ENCODE results near the gene ANKRD23.
"Not testable (repeated sequence)": the region's sequence is repeated elsewhere in the genome, so short reads cannot be mapped to it uniquely, and the experiment has no call there.

The ANKRD23 gene

DNA sequence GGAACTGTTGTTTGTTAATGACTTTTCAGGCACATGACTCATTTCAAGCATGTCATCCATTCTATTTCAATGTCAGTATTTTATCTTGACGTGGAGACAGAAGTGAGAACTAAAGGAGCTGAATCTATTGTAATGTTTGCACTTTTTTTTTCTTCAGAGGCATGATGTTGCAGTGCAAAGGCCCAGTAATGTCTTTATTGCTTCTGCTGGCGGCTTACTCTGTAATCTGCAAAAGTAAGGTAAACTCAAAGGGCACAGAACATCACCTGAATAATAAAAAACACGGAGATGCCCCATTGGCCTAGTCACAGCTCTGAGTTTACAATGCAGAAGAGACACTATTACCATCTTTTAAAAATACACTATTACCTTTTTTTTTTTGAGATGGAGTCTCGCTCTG, 30.2 kb downstream of the ANKRD23 start:
- Mint-ChIP-seq H3K36me3 (ENCODE audit: low read depth) (peaks cover 8% of the 10 kb centered on the region), H3K4me1 (ENCODE audit: low read depth) (peaks cover 33% of the 10 kb centered on the region), H3K27me3 (ENCODE audit: low read depth) (no peaks in the 10 kb centered on the region), H3K27ac (no peak overlapping the region), H3K4me3 (no peak overlapping the region), H3K9me3 (no peaks in the 10 kb centered on the region)

DNA sequence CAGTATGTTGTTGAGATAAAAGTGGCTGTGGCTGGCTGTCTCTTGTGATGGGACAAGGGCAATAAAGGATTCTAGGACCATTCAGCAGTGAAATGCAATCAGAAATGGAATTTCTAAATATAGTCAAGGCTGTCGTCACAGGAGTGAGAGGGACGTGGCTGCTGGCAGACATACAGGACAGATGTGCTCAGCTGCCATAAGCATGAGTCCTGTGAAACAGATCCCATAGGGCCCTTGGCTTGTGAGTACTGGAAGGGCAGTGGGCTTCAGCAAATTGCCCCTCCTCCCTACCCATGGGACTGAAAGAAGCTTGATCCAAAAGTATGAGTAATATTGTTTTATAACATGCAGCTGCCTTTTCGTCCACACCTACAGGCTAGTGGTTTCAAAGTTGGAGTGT, 31.9 kb downstream of the ANKRD23 start:
- no peak overlapping the region for H3K27ac Mint-ChIP-seq
- H3K9me3 Mint-ChIP-seq = no peaks in the 10 kb centered on the region
- H3K36me3 Mint-ChIP-seq (ENCODE audit: low read depth) = peaks cover 2% of the 10 kb centered on the region
- peaks cover 23% of the 10 kb centered on the region for H3K4me1 Mint-ChIP-seq (ENCODE audit: low read depth)
- H3K27me3 Mint-ChIP-seq (ENCODE audit: low read depth) = no peaks in the 10 kb centered on the region
- no peak overlapping the region for H3K4me3 Mint-ChIP-seq

DNA sequence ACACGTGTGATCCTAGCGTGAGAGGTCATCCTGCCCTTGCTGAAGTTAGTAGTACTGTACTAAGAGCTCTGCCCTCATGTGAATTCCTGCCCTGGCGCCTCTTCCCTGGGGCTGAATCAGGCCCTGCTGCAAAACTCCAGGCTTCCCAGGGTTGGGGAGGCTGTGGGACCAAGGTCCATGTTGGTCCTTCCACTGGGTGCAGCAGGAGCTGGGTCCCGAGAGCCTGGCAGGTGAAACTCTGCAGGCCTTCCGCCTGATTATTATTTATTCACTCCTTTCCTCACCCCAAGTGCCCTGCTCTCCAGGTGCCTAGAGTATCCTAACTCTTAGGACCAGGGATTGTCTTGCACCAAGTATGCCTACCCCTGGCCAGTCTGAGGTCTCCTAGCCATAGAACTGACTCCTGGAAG, 33.0 kb downstream of the ANKRD23 start:
- Mint-ChIP-seq H3K4me3 (no peak overlapping the region), H3K9me3 (no peaks in the 10 kb centered on the region), H3K4me1 (ENCODE audit: low read depth) (peaks cover 30% of the 10 kb centered on the region), H3K36me3 (ENCODE audit: low read depth) (peaks cover 5% of the 10 kb centered on the region), H3K27me3 (ENCODE audit: low read depth) (no peaks in the 10 kb centered on the region), H3K27ac (no peak overlapping the region)

DNA sequence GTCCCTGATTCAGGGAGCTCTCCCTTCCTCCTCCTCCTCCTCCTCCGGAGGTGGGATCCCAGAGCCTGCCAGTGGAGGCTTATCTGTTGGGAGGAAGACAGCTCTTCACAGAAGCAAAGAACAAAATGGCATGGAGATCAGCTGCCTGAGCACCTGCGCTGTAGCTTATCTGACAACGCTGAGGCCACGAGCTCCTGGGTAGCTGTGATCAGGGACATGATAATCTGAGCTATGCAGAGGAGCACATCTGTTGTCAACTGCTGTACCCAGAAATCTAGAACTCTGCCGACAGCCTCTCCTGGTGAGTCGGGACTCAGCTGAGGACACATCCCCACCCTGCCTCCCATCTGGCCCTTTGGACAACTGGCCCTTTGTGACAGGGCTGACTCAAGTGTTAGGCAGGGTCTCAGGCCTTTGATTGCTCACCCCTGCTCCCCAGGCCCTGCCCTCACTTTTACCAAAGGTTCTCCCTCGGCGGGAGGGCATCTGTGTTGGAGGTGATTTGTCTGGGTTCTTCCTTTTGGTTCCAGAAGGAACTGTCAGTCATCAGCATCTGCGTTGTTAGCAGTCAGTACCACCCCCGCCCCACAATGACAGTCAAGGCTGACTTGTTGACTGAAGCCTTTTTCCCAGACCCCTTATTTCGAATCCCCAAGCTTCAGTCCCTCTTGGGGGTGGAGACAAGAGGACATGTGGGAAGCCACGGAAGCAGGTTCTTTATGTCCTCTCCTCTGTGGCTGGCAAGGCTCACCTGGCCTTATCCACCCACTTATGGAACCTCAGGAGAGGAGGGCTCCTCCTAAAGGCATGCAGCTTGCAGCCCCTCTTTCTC, 33.7 kb downstream of the ANKRD23 start:
- Mint-ChIP-seq H3K36me3 (ENCODE audit: low read depth) (peaks cover 5% of the 10 kb centered on the region), H3K4me1 (ENCODE audit: low read depth) (peaks cover 26% of the 10 kb centered on the region), H3K27me3 (ENCODE audit: low read depth) (no peaks in the 10 kb centered on the region), H3K4me3 (no peak overlapping the region), H3K27ac (no peak overlapping the region), H3K9me3 (no peaks in the 10 kb centered on the region)

DNA sequence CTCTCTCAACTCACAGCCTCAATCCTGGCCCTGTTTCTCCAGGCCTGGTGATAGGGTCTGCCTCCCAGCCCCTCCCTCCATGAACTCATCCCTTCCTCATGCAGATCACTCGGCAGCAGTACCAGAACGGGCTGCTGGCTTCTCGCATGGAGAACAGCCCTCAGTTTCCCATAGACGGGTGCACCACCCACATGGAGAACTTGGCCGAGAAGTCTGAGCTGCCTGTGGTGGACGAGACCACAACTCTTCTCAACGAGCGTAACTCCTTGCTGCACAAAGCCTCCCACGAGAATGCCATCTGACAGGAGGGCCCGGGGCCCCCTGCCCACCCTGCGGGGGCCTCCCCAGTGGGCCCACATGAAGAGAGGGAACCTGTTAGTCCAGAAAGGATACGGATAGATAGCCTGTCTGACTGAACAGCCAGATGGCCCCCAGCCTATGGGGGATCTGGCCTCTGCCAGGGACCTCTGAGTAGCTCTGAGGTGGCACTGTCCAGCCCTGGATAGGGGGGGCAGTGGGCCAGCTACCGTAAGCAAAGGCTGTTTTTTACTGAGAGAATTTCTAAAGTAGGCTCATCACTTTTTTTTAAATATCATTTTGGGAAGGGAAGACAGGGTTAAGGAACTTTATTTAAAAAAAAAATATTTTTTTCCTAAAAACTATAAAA, 34.5 kb downstream of the ANKRD23 start:
- Mint-ChIP-seq H3K27me3 (ENCODE audit: low read depth) (no peaks in the 10 kb centered on the region), H3K4me1 (ENCODE audit: low read depth) (peaks cover 22% of the 10 kb centered on the region), H3K4me3 (no peak overlapping the region), H3K36me3 (ENCODE audit: low read depth) (peaks cover 5% of the 10 kb centered on the region), H3K9me3 (no peaks in the 10 kb centered on the region), H3K27ac (peak overlapping the region; percentile 57)

DNA sequence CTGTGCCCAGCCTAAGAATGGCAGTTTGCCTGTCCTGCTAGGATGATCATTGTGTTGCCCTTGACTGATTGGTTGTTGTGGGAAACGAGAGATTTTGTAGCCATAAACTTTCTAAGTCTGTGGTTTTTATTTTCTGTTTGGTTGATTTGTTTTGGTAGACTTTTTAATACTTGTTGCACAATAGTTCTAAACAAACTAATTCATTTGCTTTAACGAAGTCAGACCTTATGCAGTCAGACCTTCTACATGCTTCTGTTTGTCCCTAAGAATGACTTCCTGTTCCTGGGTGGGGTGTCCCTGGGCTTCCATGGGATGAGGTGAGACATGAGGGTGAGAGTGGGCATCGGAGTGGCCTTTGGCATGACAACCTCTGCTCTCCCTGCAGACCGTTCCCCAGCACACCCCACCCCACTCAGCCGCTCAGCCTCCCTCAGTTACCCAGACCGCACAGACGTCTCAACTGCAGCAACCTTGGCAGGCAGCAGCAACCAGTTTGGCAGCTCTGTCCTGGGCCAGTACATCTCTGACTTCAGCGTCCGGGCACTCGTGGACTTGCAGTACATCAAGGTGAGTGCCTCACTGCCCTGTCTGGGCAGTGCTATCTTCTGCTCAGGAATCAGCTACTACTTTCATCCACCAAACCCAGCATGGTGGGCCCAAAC, 35.5 kb downstream of the ANKRD23 start:
- Mint-ChIP-seq H3K27ac (peak overlapping the region; percentile 34), H3K4me1 (ENCODE audit: low read depth) (peaks cover 20% of the 10 kb centered on the region), H3K36me3 (ENCODE audit: low read depth) (peaks cover 5% of the 10 kb centered on the region), H3K27me3 (ENCODE audit: low read depth) (no peaks in the 10 kb centered on the region), H3K9me3 (no peaks in the 10 kb centered on the region), H3K4me3 (no peak overlapping the region)

DNA sequence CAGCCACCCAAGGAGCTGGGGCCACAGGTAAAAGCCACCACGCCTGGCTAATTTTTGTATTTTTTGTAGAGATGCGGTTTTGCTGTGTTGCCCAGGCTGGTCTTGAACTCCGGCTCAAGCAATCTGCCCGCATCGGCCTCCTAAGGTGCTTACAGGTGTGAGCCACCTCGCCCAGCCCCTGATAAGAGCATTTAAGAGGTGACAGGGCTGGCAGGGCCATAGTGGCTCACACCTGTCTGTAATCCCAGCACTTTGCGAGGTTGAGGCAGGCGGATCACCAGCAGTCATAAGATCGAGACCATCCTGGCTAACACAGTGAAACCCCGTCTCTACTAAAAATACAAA, 36.7 kb downstream of the ANKRD23 start:
- Mint-ChIP-seq H3K9me3 (no peaks in the 10 kb centered on the region), H3K27me3 (ENCODE audit: low read depth) (no peaks in the 10 kb centered on the region), H3K36me3 (ENCODE audit: low read depth) (peaks cover 5% of the 10 kb centered on the region), H3K27ac (peak overlapping the region; percentile 90), H3K4me3 (peak overlapping the region; percentile 70), H3K4me1 (ENCODE audit: low read depth) (peaks cover 12% of the 10 kb centered on the region)

DNA sequence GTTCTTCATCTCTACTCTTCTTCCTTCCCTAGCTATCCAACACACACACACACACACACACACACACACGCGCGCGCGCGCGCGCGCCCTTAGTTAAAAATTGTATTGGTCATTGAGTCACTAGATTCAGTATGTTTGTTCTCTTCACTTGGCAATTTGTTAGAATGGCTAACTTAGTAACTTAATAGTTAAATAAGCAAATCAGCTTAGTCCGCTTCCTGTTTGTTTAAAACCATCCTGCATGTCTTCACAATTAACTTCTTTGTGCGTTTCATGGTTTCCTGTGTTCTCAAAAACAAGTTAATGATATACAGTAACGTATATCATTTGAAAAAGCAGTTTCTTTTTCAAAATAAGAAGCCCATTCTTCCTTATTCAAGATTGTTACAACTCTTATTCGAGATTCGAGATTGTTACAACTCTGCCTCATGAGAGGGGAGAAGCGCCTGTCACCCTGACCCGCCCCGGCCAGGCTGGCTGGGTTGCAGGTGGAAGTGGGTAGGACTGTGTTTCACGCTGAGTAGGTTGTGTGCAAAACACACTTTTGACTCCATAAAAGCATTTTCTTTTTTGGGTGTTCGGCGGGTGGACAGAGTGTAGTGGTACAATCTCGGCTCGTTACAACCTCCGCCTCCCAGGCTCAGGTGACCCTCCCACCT, 37.2 kb downstream of the ANKRD23 start:
- H3K27ac Mint-ChIP-seq = peak overlapping the region; percentile 90
- H3K4me1 Mint-ChIP-seq (ENCODE audit: low read depth) = peaks cover 12% of the 10 kb centered on the region
- H3K4me3 Mint-ChIP-seq = peak overlapping the region; percentile 70

DNA sequence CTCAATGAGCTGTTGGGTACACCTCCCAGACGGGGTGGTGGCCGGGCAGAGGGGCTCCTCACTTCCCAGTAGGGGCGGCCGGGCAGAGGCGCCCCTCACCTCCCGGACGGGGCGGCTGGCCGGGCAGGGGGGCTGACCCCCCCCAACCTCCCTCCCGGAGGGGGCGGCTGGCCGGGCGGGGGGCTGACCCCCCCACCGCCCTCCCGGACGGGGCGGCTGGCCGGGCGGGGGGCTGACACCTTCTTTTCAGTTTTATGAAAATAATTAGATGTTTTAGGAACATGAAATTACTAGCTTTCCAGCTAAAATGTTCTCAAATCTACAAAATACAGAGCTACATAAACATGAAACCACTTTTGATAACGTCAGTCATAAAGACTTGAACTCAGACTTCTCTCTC, 37.9 kb downstream of the ANKRD23 start:
- H3K9me3 Mint-ChIP-seq; H3K4me3 Mint-ChIP-seq; H3K36me3 Mint-ChIP-seq (ENCODE audit: low read depth); H3K27me3 Mint-ChIP-seq (ENCODE audit: low read depth): not testable (repeated sequence)
- peaks cover 12% of the 10 kb centered on the region for H3K4me1 Mint-ChIP-seq (ENCODE audit: low read depth)
- peak overlapping the region; percentile 90 for H3K27ac Mint-ChIP-seq

More for the DNA sequence above, 37.2 kb downstream of the ANKRD23 start:
- H3K9me3 Mint-ChIP-seq = no peaks in the 10 kb centered on the region
- H3K36me3 Mint-ChIP-seq (ENCODE audit: low read depth) = peaks cover 5% of the 10 kb centered on the region
- H3K27me3 Mint-ChIP-seq (ENCODE audit: low read depth) = no peaks in the 10 kb centered on the region

DNA sequence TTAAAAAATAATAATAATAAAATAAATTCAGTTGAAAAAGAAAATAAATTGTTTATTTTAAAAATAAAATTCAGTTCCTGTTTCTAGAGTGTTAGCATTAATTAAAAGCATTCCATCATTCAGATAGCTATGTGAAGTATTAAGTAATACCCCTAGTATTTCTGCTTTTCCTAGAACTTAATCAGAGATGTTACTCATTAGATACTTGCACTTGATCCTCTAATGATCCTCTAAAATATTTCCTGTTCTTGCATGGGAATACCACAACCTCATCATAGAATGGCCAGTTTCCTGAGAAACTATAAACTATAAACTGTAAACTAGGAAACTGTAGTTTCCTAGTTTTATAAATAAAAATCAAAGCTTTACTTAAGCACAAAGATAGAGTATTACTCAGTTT, 38.8 kb downstream of the ANKRD23 start:
- Mint-ChIP-seq H3K27me3 (ENCODE audit: low read depth) (no peaks in the 10 kb centered on the region), H3K4me3 (no peak overlapping the region), H3K4me1 (ENCODE audit: low read depth) (peaks cover 12% of the 10 kb centered on the region), H3K36me3 (ENCODE audit: low read depth) (peaks cover 5% of the 10 kb centered on the region), H3K27ac (no peak overlapping the region), H3K9me3 (no peaks in the 10 kb centered on the region)

DNA sequence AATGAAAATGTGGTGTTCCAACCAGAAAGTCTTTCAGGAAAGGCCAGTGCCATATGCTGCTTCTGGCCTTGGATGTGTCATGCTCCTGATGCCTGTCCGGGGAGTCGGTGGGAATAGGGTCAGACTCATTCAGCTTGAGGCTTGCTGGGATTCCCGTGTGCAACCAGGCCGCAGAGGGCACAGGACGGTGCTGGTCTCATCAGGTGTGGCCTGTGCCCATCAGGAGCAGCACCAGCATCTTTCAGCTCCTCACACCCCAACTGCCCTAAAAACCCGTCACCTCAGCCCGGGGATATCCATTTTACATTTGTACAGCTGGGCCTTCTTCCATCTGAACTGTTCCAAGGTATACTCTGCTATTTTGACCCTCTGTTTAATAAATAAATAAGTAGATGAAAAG, 41.1 kb downstream of the ANKRD23 start:
- Mint-ChIP-seq H3K27ac (no peak overlapping the region), H3K9me3 (no peaks in the 10 kb centered on the region), H3K4me1 (ENCODE audit: low read depth) (peaks cover 10% of the 10 kb centered on the region), H3K27me3 (ENCODE audit: low read depth) (no peaks in the 10 kb centered on the region), H3K36me3 (ENCODE audit: low read depth) (peaks cover 6% of the 10 kb centered on the region), H3K4me3 (no peak overlapping the region)

DNA sequence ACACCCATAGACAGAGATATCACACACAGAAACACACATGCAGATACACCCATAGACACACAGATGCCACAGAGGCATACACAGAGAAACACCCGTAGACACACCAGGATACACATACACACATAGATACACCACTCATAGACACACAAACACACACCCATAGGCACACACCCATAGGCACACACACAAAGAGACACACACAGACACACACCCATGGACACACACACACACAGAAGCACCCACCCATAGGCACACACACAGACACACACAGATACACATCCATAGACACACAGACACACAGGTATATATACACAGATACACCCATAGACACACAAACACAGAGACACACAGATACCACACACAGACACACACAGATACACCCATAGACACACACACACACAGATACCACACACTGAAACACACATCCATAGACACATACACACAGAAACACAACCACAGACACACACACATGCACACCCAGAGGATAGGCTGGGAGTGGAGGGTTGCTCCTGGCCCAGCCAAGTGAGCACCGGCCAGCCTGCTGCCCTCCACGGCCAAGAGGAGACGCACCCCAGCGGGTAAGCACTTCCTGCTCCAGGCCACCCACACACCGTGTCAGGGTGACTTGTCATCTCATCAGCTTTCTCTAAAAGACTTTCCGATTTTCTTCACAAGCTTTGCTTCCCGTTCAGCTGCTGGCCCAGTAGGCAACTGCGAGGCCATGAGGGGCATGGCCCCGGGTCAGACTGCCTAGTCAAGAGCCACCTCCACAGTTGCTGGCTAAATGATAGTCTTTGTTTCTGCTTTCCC, 41.8 kb downstream of the ANKRD23 start:
- no peaks in the 10 kb centered on the region for H3K9me3 Mint-ChIP-seq
- no peak overlapping the region for H3K4me3 Mint-ChIP-seq
- no peaks in the 10 kb centered on the region for H3K27me3 Mint-ChIP-seq (ENCODE audit: low read depth)
- peaks cover 8% of the 10 kb centered on the region for H3K4me1 Mint-ChIP-seq (ENCODE audit: low read depth)
- H3K27ac Mint-ChIP-seq = no peak overlapping the region
- H3K36me3 Mint-ChIP-seq (ENCODE audit: low read depth) = peaks cover 6% of the 10 kb centered on the region

DNA sequence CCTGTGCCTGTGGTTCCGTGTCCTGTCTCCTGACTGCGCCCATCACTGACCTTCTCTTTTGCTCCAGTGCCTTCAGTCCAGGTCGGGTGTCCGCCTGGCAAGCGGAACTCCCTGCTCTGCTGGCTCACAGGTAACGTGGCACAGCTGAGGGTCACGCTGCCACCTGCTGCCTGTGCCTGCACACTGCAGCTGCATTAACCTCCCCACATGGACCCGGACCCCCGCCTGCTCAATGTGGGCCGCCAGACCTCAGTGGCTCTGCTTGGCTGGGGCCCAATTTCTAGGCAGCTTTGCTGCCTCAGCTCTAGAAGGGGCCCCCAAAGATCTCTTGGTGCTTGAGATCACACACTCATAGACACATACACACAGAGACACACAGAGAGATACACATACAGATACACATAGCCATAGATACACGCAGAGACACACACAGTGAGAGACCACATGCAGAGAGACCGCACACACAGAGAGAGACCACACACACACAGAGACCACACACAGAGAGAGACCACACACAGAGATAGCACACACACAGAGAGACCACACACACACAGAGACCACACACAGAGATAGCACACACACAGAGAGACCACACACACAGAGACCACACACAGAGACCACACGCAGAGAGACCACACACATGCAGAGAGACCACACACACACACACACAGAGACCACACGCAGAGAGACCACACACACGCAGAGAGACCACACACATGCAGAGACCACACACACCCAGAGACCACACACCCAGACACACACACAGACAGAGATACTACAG, 42.6 kb downstream of the ANKRD23 start:
- Mint-ChIP-seq H3K4me3 (no peak overlapping the region), H3K4me1 (ENCODE audit: low read depth) (peaks cover under 1% of the 10 kb centered on the region), H3K27ac (no peak overlapping the region), H3K27me3 (ENCODE audit: low read depth) (no peaks in the 10 kb centered on the region), H3K36me3 (ENCODE audit: low read depth) (peaks cover 4% of the 10 kb centered on the region), H3K9me3 (no peaks in the 10 kb centered on the region)
